ENCODE measurements around the gene TIMM10B.

Gene TIMM10B

DNA sequence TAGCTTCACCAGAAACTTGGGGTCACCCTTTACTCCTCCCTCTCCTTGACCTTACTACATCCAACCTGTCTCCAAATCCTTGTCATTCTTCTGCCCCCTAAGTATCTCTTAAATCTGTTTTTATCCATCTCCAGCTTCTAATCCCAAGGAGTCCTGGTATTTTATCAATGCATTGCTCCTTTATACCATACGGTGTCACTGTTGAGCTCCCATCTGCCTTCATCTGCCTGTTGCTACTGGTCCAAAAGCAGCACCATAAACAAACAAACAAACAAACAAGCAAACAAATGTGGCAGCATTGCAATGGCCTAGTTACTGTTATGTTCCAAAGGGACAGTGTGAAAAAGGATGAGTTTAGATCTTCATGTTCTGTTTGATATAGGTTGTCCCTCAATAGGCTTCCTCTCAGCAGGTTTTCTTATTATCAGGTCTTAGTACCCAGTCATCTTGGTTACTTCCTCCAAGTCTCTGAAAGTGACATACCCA, 50.0 kb downstream of the TIMM10B start:
- Histone ChIP-seq H3K27ac (ENCODE audit: insufficient read depth, low read depth, low read length, poor library complexity, severe bottlenecking) (no peak overlapping the region), H3K4me1 (ENCODE audit: control insufficient read depth, insufficient read depth, low read length) (no peaks in the 10 kb centered on the region), H3K36me3 (ENCODE audit: control insufficient read depth, insufficient read depth, low read length) (no peaks in the 10 kb centered on the region), H3K27me3 (ENCODE audit: control insufficient read depth, insufficient read depth, low read length, poor library complexity, severe bottlenecking) (no peaks in the 10 kb centered on the region), H3K9me3 (ENCODE audit: control insufficient read depth, low read length) (no peaks in the 10 kb centered on the region), H3K4me3 (ENCODE audit: insufficient read depth, low read depth, low read length) (no peak overlapping the region)
- WGBS, 2 experiments = 0% methylated on average over 1 of the region's 1 CpG
